Peyer's patch (tissue), 4 donors: ENCODE measurements around the gene MANSC1.

ENCODE experiments used
- CTCF ChIP-seq, 6 experiments: fragments of 450-650 bp in 4 of 6; fragments of 200-600 bp in 2 of 6; sonication (generic) in 1 of 6; IDR thresholded peaks; one replicate each; pipeline ENCODE4 v1.5.1; 2017 to 2019; ENCODE audit warnings: antibody characterized with exemption in 6 of 6, mild to moderate bottlenecking in 3 of 6, moderate library complexity in 1 of 6
- POLR2A ChIP-seq, 2 donors: fragments of 450-650 bp; IDR thresholded peaks; one replicate each; pipeline ENCODE4 v1.5.1; 2017; ENCODE audit warnings: antibody characterized with exemption in 2 of 2, mild to moderate bottlenecking in 2 of 2, moderate library complexity in 2 of 2

GRCh38 chr12:12357719-12358461 is 7.8 kb upstream of the MANSC1 start:
- TF ChIP-seq POLR2A (IDR thresholded peaks at IDR 0.05) = no peak
- no peak for TF ChIP-seq CTCF (IDR thresholded peaks at IDR 0.05)
